ENCODE data around the gene OR2T1. TPM values are rescaled to one million over a fixed set of nuclear protein-coding genes. Genes with fewer than 3 reads are reported as not detected.
A peak's percentile ranks its signal among the peaks of the same experiment; 100 is the strongest.
"Not testable (repeated sequence)": the region's sequence is repeated elsewhere in the genome, so short reads cannot be mapped to it uniquely, and the experiment has no call there.

The OR2T1 gene, protein sequence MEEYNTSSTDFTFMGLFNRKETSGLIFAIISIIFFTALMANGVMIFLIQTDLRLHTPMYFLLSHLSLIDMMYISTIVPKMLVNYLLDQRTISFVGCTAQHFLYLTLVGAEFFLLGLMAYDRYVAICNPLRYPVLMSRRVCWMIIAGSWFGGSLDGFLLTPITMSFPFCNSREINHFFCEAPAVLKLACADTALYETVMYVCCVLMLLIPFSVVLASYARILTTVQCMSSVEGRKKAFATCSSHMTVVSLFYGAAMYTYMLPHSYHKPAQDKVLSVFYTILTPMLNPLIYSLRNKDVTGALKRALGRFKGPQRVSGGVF
- total RNA-seq, result under 0.01 TPM

DNA sequence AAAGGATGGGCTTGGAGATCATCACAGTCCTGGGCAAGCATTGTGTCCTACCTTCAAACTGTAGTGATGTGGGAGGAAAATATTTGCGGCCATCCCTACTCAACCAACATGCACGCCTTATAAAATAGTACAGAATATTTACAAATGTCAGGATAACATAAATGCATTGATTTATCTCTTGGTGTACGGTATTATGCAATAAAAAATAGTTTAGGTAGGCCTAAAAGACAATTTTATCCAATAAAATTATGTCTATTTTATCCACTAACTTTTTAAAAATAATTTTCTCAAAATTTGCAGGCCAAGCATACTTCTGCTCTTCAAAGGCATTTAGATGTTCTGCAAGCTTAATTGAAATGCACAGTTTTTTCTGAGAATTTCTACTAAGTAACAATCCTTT, at the start of gene OR2T1:
Gene OR2T1, plus strand, starts transcription at position 301 of the 400 bp plus-strand sequence. CDS start 3,100 bp downstream, outside the sequence.
- no peak for DNase-seq (ENCODE audit: low read depth in 2 of 3, low spot score in 2 of 3)

GRCh38 chr1:248359415-248359814, 43.4 kb upstream of the OR2T1 start:
- no peak for DNase-seq (ENCODE audit: low read depth in 2 of 3, low spot score in 2 of 3)

- DNase-seq (ENCODE audit: low read depth in 2 of 3, low spot score in 2 of 3), result no peak
These were observed 41.6 kb upstream of the OR2T1 start, which contains the start of gene OR2T4 for GRCh38 chr1:248361121-248361715. Gene OR2T4, plus strand, starts transcription at chr1:248361665. Its CDS starts 0 bp downstream, at chr1:248361665.

DNA sequence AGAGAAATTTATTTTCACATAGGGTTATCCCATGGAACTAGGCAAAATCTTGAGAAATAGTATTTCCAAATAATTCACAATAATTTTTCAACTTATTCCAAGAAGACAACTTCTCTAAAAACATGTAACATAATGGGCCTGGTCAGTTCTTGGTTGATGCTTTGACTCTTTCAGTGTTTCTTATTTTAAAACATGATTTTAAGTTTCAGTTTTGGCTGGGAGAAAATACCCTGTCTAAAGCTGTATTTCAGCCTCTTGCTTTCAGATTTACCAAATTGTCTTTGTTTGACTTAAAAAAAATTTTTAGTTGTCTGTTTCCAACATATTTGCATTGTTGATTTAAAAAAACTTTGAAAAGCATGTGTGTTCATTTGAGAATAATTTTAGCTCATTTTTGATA, 36.2 kb upstream of the OR2T1 start:
- DNase-seq (ENCODE audit: low read depth in 2 of 3, low spot score in 2 of 3), result no peak

GRCh38 chr1:248372394-248372793, 30.5 kb upstream of the OR2T1 start:
- peak in 1 of 3 donors; percentile 54 for DNase-seq (ENCODE audit: low read depth in 2 of 3, low spot score in 2 of 3)

GRCh38 chr1:248373761-248374160, 29.1 kb upstream of the OR2T1 start:
- DNase-seq (ENCODE audit: low read depth in 2 of 3, low spot score in 2 of 3), result no peak

GRCh38 chr1:248375446-248375845, 27.4 kb upstream of the OR2T1 start, which contains the start of gene OR2T6:
Gene OR2T6, plus strand, starts transcription at chr1:248375746. Its CDS starts 11,863 bp downstream, at chr1:248387609.
- DNase-seq (ENCODE audit: low read depth in 2 of 3, low spot score in 2 of 3), result no peak

DNA sequence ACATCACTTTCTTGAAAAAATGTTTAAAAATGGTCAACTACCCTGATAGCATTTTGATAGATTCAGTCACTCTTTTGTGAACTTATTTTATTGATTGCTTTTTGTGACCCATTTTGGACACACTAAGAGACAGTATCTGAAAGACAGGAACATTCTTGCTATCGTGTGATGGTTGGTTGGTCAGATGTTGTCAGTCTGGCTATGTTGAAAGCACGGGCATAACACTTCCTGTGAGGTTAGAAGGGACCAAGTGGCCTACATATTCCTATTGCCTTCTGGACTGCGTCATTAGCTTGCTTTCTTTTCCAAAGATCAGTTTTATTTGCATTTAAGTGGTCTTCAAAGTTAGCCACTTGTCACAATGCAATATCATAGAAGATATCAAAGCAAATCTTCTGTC, 25.9 kb upstream of the OR2T1 start:
- DNase-seq (ENCODE audit: low read depth in 2 of 3, low spot score in 2 of 3), result no peak

DNA sequence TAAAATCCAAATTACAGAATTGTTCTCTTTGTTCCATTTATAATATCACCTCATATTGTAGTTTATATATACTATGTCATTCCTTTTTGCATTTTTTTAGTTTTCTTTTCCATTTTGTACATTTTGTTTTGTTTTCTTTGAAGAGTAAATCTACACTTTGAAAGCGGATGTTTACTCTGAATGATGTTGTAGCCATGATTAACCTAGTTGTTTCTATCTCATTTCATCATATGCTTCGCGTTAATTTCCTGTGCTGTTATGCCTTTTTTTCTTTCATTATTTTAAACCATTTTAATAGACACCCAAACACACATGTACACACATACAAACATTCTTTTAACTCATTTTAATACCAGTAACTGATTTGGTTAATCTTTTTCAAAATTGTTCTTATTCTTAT, 22.0 kb upstream of the OR2T1 start:
- DNase-seq (ENCODE audit: low read depth in 2 of 3, low spot score in 2 of 3), result no peak

DNA sequence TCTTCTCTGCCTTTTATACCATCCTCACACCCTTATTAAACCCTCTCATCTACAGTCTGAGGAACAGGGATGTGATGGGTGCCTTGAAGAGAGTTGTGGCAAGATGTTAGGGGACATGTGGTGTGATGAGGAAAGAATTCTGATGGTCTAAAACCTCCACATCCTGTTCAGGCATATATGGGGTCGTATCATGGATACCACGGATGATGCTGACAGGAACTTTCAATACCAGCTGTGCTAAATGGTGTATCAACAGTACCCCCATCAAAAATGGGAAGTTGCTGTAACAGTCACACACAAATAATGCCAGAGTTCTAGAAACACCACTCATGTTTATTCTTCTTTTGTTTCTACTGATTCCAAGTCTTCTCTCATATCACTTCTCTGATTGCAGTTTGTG, 14.4 kb upstream of the OR2T1 start:
- DNase-seq (ENCODE audit: low read depth in 2 of 3, low spot score in 2 of 3), result peak in 1 of 3 donors; percentile 31

DNA sequence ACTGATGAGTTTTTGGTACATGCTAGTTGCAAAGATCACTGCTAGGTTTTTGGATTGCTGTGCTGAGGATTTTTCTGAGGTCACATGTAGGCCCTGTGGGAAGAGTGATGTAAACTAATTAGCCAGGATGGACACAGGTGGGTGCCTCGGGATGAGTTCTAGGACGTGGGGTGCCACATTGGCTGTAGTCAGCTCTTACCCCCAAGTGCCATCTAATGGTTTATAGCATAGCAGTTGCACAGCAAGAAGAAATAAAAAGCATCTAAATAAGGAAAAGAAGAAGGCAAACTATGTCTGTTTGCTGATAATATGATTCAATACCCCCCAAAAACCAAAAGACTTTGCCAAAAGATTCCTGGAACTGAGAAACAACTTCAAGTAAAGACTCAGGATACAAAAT, 9.8 kb upstream of the OR2T1 start:
- DNase-seq (ENCODE audit: low read depth in 2 of 3, low spot score in 2 of 3), result no peak

- DNase-seq (ENCODE audit: low read depth in 2 of 3, low spot score in 2 of 3), result peak; percentile 43 to 51 (median 47)
These were observed 1.2 kb downstream of the OR2T1 start for GRCh38 chr1:248404024-248404423.

GRCh38 chr1:248406721-248407692, 4.2 kb downstream of the OR2T1 start:
- DNase-seq (ENCODE audit: low read depth in 2 of 3, low spot score in 2 of 3), result no peak

DNA sequence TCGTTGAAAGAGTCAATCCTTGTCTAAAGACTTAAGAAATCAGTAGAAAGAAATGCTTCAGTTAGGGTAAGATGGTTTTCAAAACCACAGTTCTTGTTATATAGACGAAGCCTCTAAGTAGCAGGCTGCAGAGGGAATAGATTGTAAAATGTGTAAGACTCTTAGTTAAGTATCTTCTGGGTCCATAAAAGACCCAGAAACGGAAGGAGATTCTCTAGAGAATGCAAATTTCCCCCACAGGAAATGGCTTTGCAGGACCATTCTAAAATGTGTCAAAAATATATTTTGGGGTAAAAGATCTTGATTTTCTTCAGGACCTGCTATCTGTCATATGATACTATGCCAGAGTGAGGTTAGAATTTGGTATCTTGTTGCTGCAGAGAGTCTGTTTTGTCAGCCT, 13.4 kb downstream of the OR2T1 start:
- DNase-seq (ENCODE audit: low read depth in 2 of 3, low spot score in 2 of 3), result no peak

DNA sequence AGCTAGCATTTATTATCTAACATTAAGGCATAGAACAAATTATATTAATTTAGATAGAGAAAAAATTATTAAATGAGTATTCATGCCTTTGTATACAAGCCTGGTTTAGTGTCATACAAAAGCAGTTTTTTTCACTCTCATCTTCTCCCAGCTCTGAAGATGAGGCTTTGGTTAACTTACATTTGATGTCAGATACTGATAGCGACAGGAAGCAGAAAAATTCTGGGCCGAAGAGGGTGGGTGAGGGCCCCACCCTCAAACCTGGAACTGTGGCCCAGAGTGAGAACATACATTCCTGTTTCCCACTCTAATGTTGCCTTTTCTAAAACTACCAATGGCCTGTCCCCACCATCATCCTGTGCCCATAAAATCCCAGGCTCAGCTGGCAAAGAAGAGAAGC, 15.0 kb downstream of the OR2T1 start:
- no peak for DNase-seq (ENCODE audit: low read depth in 2 of 3, low spot score in 2 of 3)

DNA sequence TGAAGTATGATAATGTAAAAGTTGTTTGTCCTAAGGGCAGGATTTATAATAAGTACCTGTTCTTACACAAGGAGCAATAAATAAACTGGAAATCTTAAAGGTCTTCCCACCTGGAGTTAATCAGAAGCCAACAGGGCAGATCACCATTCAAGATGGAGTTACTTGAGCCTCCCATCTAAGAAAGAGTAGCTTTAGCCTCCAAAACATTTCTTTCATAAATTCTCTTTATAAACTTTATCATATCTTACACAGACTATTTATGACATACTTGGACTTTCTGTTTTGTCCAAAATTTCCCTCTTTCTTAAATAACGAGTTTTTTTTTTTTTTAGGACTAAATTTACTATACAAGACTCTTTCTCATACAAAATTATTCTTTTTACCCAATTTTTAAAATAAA, 18.5 kb downstream of the OR2T1 start:
- DNase-seq (ENCODE audit: low read depth in 2 of 3, low spot score in 2 of 3), result peak in 1 of 3 donors; percentile 13

GRCh38 chr1:248427526-248428191, 24.8 kb downstream of the OR2T1 start:
- not testable (repeated sequence) for DNase-seq (ENCODE audit: low read depth in 2 of 3, low spot score in 2 of 3)

- DNase-seq (ENCODE audit: low read depth in 2 of 3, low spot score in 2 of 3), result not testable (repeated sequence)
These were observed 25.3 kb downstream of the OR2T1 start for GRCh38 chr1:248428192-248428533.

DNA sequence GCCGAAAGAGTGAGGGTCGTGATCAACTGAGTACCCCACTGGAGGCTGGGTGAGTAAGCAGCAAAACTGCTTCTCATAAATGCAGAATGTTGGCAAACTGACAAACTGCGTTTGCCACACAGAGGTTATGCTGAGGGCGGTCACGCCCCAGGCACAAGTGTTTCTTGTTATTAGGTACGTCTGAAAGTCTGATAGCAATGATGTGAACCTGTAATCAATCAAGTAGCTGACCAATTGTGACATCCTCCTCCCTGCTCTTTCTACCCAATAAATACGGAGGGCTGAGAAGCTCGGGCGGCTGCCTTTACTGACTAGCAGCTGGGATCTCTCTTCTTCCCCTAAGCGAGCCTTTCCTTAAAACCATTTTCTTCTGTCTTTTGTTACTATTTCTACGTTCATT, 28.8 kb downstream of the OR2T1 start:
- DNase-seq (ENCODE audit: low read depth in 2 of 3, low spot score in 2 of 3), result not testable (repeated sequence)

DNA sequence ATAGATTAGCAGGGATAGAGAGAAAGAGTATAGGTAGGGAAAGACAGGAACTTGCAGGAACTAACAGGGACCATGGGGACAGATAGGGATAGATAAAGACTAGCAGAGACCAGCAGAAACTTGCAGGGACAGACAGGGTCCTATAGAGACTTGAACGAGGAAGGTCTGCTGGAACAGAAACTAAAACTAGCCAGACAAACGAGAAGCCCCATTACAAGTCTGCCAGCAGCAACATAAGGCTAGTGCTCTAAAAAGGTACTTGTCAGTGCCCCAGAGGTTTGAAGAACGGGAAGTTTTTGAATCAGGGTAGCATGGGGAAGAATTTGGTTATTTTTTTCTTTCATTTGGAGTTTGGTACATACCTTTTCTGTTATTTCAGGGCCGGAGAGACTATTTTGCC, 29.4 kb downstream of the OR2T1 start:
- not testable (repeated sequence) for DNase-seq (ENCODE audit: low read depth in 2 of 3, low spot score in 2 of 3)

All from hematopoietic multipotent progenitor cell (in vitro differentiated cells).